Esophagus muscularis mucosa (tissue), 4 donors: Measurements from ENCODE around the gene BTG1. TPM values are rescaled to one million over a fixed set of nuclear protein-coding genes. Genes with fewer than 3 reads are reported as not detected.

Experiments
- DNase-seq: peaks from one replicate; pipeline ENCODE4 v3.0.0-alpha.2; 2017; ENCODE audit errors: extremely low spot score
- H3K27ac ChIP-seq, 4 donors: fragments of 200-600 bp; sonication (generic); replicated peaks in 1 of 4; 1 replicate in 3 of 4; 2 replicates in 1 of 4; pipeline ENCODE4 v1.5.1; 2016 to 2019; ENCODE audit warnings: mild to moderate bottlenecking in 1 of 4
- H3K27me3 ChIP-seq, 4 donors: fragments of 200-600 bp; sonication (generic); one replicate each; pipeline versions ENCODE4 v1.5.1 to v1.6.0; 2016 to 2019
- H3K36me3 ChIP-seq, 4 donors: fragments of 200-600 bp; sonication (generic); one replicate each; pipeline ENCODE4 v1.5.1; 2016 to 2019
- H3K4me1 ChIP-seq, 4 donors: fragments of 200-600 bp; sonication (generic); one replicate each; pipeline ENCODE4 v1.5.1; 2016 to 2019
- H3K4me3 ChIP-seq, 4 donors: fragments of 200-600 bp; sonication (generic); 1 replicate in 2 of 4; 2 replicates in 2 of 4; pipeline ENCODE4 v1.5.1; 2016 to 2019; ENCODE audit warnings: mild to moderate bottlenecking in 4 of 4, moderate library complexity in 1 of 4
- H3K9me3 ChIP-seq, 4 donors: fragments of 200-600 bp; sonication (generic); 1 replicate in 3 of 4; 2 replicates in 1 of 4; pipeline ENCODE4 v1.5.1; 2016 to 2019
- CTCF ChIP-seq, 3 experiments: fragments of 200-600 bp in 2 of 3; fragments of 450-650 bp in 1 of 3; sonication (generic) in 2 of 3; IDR thresholded peaks; one replicate each; pipeline ENCODE4 v1.5.1; 2017 to 2019; ENCODE audit warnings: antibody characterized with exemption in 3 of 3, mild to moderate bottlenecking in 2 of 3, moderate library complexity in 1 of 3
- EP300 ChIP-seq: sonication (generic); formaldehyde crosslinking; IDR thresholded peaks from one replicate; pipeline ENCODE4 v1.6.1; 2017; ENCODE audit warnings: antibody characterized with exemption
- POLR2A ChIP-seq: fragments of 450-650 bp; IDR thresholded peaks from one replicate; pipeline ENCODE4 v1.6.1; 2017; ENCODE audit warnings: antibody characterized with exemption, moderate library complexity, mild to moderate bottlenecking, low read depth
- POLR2AphosphoS5 ChIP-seq, 2 donors: sonication (generic); formaldehyde crosslinking; IDR thresholded peaks; one replicate each; pipeline ENCODE4 v1.6.1; 2017; ENCODE audit warnings: antibody characterized with exemption in 2 of 2
- WGBS: methylation state at CpG from one replicate; pipeline ENCODE4 v1.1.5; 2018; 5-methylcytosine and 5-hydroxymethylcytosine counted together
- intact Hi-C: fragments of 100-400 bp; cut with DNase I; formaldehyde crosslinking; loops from one replicate; pipeline ENCODE4 v1.15.1; 2023
- total RNA-seq, 4 donors: library from RNA; depleted of rRNA; stranded (reverse); fragments of >200 nt; gene quantifications; one replicate each; pipeline versions ENCODE4 v1.1.0 to v1.2.1, GENCODE V29; 2016

The BTG1 gene
- 10 to 100 TPM; 40.6 to 66.4 (median 43.1) TPM for total RNA-seq

- peak; percentile 100 for DNase-seq
- Histone ChIP-seq H3K4me1 (peaks cover 0 to 14% (median 12%) of the 10 kb centered on the region in 4 donors), H3K9me3 (no peaks in the 10 kb centered on the region), H3K4me3 (peak within 1 kb of the TSS; percentile 77 to 97 (median 91)), H3K27me3 (no peaks in the 10 kb centered on the region), H3K36me3 (peaks cover 0 to 40% (median 8%) of the 10 kb centered on the region in 4 donors), H3K27ac (peak within 1 kb of the TSS; percentile 99)
- intact Hi-C loops = loop anchor here (5.0 to 10.0 kb wide), 3 partner anchors 99 to 426 kb away; no protein-coding TSS in a partner anchor
- 0% methylated on average over 27 of the region's 61 CpGs for WGBS
- TF ChIP-seq POLR2AphosphoS5 (IDR thresholded peaks at IDR 0.05) (peak; percentile 100), EP300 (no peak), POLR2A (peak; percentile 99), CTCF (IDR thresholded peaks at IDR 0.05) (no peak)
Observed at GRCh38 chr12:92145731-92146496, at the start of gene BTG1. TSS of gene BTG1 (minus strand) at chr12:92145846. CDS start at chr12:92145535, 311 bp downstream.

- no peak overlapping the region for H3K27ac ChIP-seq
- no peaks in the 10 kb centered on the region for H3K36me3 ChIP-seq
- no peaks in the 10 kb centered on the region for H3K27me3 ChIP-seq
- intact Hi-C loops = no loop called here
- no peaks in the 10 kb centered on the region for H3K9me3 ChIP-seq
- no peaks in the 10 kb centered on the region for H3K4me1 ChIP-seq
- H3K4me3 ChIP-seq = no peak overlapping the region
- TF ChIP-seq POLR2AphosphoS5 (IDR thresholded peaks at IDR 0.05) (no peak), EP300 (no peak), POLR2A (no peak), CTCF (IDR thresholded peaks at IDR 0.05) (no peak)
- WGBS = 91% methylated on average over 4 of the region's 4 CpGs
- no peak for DNase-seq
Observed at GRCh38 chr12:92194561-92194960, 48.9 kb upstream of the BTG1 start.

- H3K27me3 ChIP-seq = no peaks in the 10 kb centered on the region
- no peak overlapping the region for H3K4me3 ChIP-seq
- WGBS = 83% methylated on average over 2 of the region's 2 CpGs
- no peaks in the 10 kb centered on the region for H3K9me3 ChIP-seq
- H3K27ac ChIP-seq = no peak overlapping the region
- intact Hi-C loops = no loop called here
- no peaks in the 10 kb centered on the region for H3K36me3 ChIP-seq
- TF ChIP-seq EP300 (no peak), POLR2A (no peak), POLR2AphosphoS5 (IDR thresholded peaks at IDR 0.05) (no peak), CTCF (IDR thresholded peaks at IDR 0.05) (no peak)
- no peak for DNase-seq
- H3K4me1 ChIP-seq = no peaks in the 10 kb centered on the region
Observed at GRCh38 chr12:92193846-92194245, 48.2 kb upstream of the BTG1 start.

- Histone ChIP-seq H3K27ac (no peak overlapping the region), H3K4me1 (no peaks in the 10 kb centered on the region), H3K36me3 (no peaks in the 10 kb centered on the region), H3K4me3 (no peak overlapping the region), H3K9me3 (no peaks in the 10 kb centered on the region), H3K27me3 (no peaks in the 10 kb centered on the region)
- TF ChIP-seq POLR2A (no peak), CTCF (IDR thresholded peaks at IDR 0.05) (no peak)
- no peak for DNase-seq
- intact Hi-C loops = no loop called here
- WGBS = 75% methylated on average over 2 of the region's 2 CpGs
Observed at GRCh38 chr12:92193063-92193462, 47.4 kb upstream of the BTG1 start.

GRCh38 chr12:92192360-92192759, 46.7 kb upstream of the BTG1 start:
- no peak overlapping the region for H3K27ac ChIP-seq
- DNase-seq = no peak
- TF ChIP-seq EP300 = no peak
- TF ChIP-seq CTCF (IDR thresholded peaks at IDR 0.05) = no peak
- no peak for TF ChIP-seq POLR2A
- no peak for TF ChIP-seq POLR2AphosphoS5 (IDR thresholded peaks at IDR 0.05)

More at GRCh38 chr12:92192360-92192759, 46.7 kb upstream of the BTG1 start:
- intact Hi-C loops = no loop called here
- Histone ChIP-seq H3K27me3 (no peaks in the 10 kb centered on the region), H3K4me1 (no peaks in the 10 kb centered on the region), H3K36me3 (no peaks in the 10 kb centered on the region), H3K4me3 (no peak overlapping the region), H3K9me3 (no peaks in the 10 kb centered on the region)
